Chondrocyte (in vitro differentiated cells): ENCODE data around the gene EMILIN2. TPM values are rescaled to one million over a fixed set of nuclear protein-coding genes. Genes with fewer than 3 reads are reported as not detected.

ENCODE experiments used
- DNase-seq: peaks from one replicate; pipeline ENCODE4 v3.0.0; 2021; ENCODE audit warnings: mixed read lengths, low spot score
- H3K27ac Mint-ChIP-seq: one replicate; pipeline ENCODE4 v1.8.0; 2021; ENCODE audit warnings: mild to moderate bottlenecking, moderate library complexity, mixed read lengths; ENCODE audit not compliant: unreplicated experiment
- H3K27me3 Mint-ChIP-seq: 2 replicates; pipeline ENCODE4 v1.8.0; 2021; ENCODE audit warnings: low read depth, mixed read lengths
- H3K36me3 Mint-ChIP-seq: 2 replicates; pipeline ENCODE4 v1.8.0; 2021; ENCODE audit warnings: low read depth, mixed read lengths
- H3K4me1 Mint-ChIP-seq: 2 replicates; pipeline ENCODE4 v1.8.0; 2021; ENCODE audit warnings: low read depth, mild to moderate bottlenecking, mixed read lengths
- H3K4me3 Mint-ChIP-seq: one replicate; pipeline ENCODE4 v1.8.0; 2021; ENCODE audit warnings: mild to moderate bottlenecking, moderate library complexity, mixed read lengths; ENCODE audit not compliant: unreplicated experiment
- H3K9me3 Mint-ChIP-seq: 2 replicates; pipeline ENCODE4 v1.8.0; 2021; ENCODE audit warnings: low read depth, mixed read lengths
- total RNA-seq: library from RNA; stranded (reverse); gene quantifications from 3 replicates; pipeline ENCODE4 v1.2.1, GENCODE V29; 2021
- TF ChIP-seq, protein P1 (sequence below): fragments of 200-600 bp; sonication (generic); IDR thresholded peaks from 2 replicates; pipeline ENCODE4 v1.5.0; 2021; ENCODE audit warnings: antibody characterized with exemption, mild to moderate bottlenecking, moderate library complexity

The EMILIN2 gene
- total RNA-seq, 1 donor from 2014 or later, result 9.9 TPM

DNA sequence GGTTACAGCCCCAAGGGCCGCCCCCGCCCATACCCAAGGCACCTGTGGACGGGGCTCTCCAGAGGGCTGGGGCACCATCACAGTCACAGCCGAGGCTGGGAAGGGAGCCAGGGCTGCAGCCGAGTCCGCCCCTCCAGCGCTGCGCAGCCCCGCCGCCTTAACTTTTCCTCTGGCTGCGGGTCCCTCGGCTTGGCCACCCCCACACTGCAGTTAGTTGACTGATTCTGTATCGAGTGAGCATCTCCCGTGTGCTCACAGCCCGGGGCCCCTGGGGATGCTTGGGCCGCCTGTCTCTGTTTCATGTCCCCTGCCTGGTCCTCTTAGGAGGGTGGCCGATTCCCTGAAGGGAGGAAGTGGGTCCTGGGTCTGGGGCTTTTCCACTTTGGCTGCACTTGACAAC is 33.7 kb downstream of the EMILIN2 start:
- no peaks in the 10 kb centered on the region for H3K9me3 Mint-ChIP-seq
- H3K27ac Mint-ChIP-seq, result no peak overlapping the region
- H3K27me3 Mint-ChIP-seq, result no peaks in the 10 kb centered on the region
- H3K4me3 Mint-ChIP-seq, result no peak overlapping the region
- TF ChIP-seq, protein P1, sequence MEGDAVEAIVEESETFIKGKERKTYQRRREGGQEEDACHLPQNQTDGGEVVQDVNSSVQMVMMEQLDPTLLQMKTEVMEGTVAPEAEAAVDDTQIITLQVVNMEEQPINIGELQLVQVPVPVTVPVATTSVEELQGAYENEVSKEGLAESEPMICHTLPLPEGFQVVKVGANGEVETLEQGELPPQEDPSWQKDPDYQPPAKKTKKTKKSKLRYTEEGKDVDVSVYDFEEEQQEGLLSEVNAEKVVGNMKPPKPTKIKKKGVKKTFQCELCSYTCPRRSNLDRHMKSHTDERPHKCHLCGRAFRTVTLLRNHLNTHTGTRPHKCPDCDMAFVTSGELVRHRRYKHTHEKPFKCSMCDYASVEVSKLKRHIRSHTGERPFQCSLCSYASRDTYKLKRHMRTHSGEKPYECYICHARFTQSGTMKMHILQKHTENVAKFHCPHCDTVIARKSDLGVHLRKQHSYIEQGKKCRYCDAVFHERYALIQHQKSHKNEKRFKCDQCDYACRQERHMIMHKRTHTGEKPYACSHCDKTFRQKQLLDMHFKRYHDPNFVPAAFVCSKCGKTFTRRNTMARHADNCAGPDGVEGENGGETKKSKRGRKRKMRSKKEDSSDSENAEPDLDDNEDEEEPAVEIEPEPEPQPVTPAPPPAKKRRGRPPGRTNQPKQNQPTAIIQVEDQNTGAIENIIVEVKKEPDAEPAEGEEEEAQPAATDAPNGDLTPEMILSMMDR, result no peak
- H3K4me1 Mint-ChIP-seq, result peaks cover 36% of the 10 kb centered on the region
- no peaks in the 10 kb centered on the region for H3K36me3 Mint-ChIP-seq
- no peak for DNase-seq

DNA sequence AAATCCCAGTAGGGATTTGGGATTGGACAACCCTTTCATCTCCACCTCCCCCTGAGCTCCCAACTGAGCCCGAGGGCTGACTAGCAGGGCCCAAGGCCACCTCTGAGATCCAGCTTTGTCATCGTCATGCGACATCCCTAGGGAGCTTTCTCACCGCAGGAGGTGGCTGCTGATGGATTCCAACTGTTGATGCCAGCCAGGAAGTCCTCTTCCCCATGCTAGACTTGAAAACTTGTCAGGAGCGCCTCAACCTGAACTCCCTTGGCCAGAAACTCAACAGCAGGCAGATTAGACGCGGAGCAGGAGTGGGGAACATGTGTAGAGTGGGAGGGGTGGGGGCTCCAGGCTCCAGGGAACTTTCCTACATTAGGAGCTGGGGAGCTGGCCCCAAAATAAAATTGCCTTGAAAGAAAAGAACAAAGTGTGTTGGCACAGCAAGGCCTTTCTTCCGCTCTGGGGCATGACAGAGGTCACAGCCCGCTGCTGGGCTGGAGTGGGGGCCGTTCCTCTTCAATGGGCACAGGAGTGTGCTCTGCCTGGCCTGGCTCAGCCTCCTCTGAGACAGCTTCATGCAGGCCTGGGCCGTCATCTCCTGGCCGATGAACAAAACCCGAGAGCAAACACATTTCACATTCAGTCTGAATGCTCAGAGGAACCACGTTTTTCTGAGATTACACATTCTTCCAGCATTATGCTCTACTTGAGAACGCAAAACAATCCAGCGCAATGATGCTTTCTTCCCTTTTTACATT is 34.5 kb downstream of the EMILIN2 start:
- Mint-ChIP-seq H3K9me3 (peaks cover under 1% of the 10 kb centered on the region), H3K36me3 (peaks cover under 1% of the 10 kb centered on the region), H3K27me3 (no peaks in the 10 kb centered on the region), H3K27ac (peak overlapping the region; percentile 97), H3K4me3 (no peak overlapping the region), H3K4me1 (peaks cover 31% of the 10 kb centered on the region)
- TF ChIP-seq, protein P1, result no peak
- no peak for DNase-seq

DNA sequence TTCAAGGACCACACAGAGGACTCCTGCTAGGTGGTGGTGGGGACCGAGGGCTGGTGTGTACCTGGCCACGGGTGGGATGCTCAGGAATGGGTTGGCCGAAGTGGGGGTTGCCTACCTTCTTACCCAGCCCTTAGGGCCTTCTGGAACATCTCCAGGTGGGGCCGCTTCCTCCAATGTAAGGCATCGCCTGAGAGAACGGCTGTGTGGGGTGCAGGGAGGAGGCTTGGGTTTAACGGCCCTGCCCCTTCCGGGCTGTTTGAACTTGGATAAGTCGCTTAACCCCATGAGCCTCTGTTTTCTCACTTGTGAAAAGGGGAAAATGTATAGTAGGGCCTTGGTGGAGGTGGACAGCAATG is 35.0 kb downstream of the EMILIN2 start:
- Mint-ChIP-seq H3K27me3 (peaks cover 3% of the 10 kb centered on the region), H3K4me1 (peaks cover 29% of the 10 kb centered on the region), H3K36me3 (peaks cover 6% of the 10 kb centered on the region), H3K4me3 (no peak overlapping the region), H3K27ac (peak overlapping the region; percentile 97), H3K9me3 (peaks cover 6% of the 10 kb centered on the region)
- TF ChIP-seq, protein P1, result no peak
- DNase-seq, result no peak

DNA sequence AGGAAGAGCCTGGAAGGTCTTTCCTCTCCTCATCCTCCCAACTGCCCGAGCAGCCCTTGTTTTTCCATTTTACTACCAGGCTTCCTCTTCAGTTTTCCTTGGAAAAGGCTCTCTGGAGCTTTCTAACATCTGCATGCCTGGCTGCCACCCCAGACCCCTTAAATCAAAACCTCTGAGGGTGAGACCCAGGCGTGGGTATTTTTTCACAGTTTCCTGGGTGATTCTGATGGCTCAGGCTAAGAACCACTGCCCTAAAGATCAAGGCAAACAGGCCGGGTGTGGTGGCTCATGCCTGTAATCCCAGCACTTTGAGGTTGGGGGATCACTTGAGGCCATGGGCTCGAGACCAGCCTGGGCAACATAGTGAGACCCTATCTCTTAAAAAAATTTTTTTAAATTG is 35.4 kb downstream of the EMILIN2 start:
- peaks cover 6% of the 10 kb centered on the region for H3K36me3 Mint-ChIP-seq
- peaks cover 8% of the 10 kb centered on the region for H3K9me3 Mint-ChIP-seq
- TF ChIP-seq, protein P1, result no peak
- no peak for DNase-seq
- H3K4me1 Mint-ChIP-seq, result peaks cover 25% of the 10 kb centered on the region
- H3K27me3 Mint-ChIP-seq, result peaks cover 3% of the 10 kb centered on the region
- H3K4me3 Mint-ChIP-seq, result no peak overlapping the region
- H3K27ac Mint-ChIP-seq, result peak overlapping the region; percentile 97

DNA sequence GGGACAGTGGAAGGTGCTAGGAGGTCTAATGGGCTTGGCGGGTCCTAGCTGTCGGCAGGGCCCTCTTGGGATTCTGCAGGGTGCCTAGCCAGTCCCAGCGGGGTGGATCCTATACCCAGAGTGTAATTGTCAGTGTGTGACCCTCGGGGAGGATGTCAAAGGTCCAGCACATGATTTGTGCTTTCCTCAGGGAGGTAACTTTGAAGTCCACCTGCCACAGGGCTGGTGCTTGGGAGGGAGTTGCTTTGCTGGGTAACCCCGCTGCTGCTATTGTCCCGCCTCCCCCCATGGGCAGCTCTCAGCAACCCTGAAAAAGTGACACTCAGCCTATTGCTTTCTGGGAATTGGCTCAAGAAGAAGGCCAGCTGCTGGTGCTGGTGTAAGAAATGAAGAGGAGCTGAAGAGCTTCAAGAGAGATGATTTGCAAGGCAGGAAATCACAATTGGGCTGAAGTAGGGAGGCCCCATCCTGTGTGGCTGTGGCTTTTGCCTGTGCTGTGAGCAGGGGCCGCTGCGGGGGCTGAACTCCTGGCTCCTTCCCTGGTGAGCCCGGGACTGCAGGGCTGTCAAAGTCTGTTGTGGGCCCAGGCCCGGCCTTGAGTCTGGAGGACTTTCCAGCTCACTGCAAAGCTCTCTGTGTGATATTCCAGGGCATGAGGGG is 36.4 kb downstream of the EMILIN2 start:
- H3K27ac Mint-ChIP-seq, result no peak overlapping the region
- H3K9me3 Mint-ChIP-seq, result peaks cover 12% of the 10 kb centered on the region
- H3K4me1 Mint-ChIP-seq, result peaks cover 24% of the 10 kb centered on the region
- no peak overlapping the region for H3K4me3 Mint-ChIP-seq
- no peak for DNase-seq
- H3K27me3 Mint-ChIP-seq, result peaks cover 3% of the 10 kb centered on the region
- TF ChIP-seq, protein P1, result no peak
- H3K36me3 Mint-ChIP-seq, result peaks cover 6% of the 10 kb centered on the region
